H1 (cell line): ENCODE data around the gene OPCML. TPM values are rescaled to one million over a fixed set of nuclear protein-coding genes. Genes with fewer than 3 reads are reported as not detected.

Source experiments
- CTCF ChIA-PET: fragments of 300-600 bp; sonication (Branson Sonifier 250); formaldehyde crosslinking; loops from one replicate; lab custom pipeline; 2021; ENCODE audit not compliant: partially characterized antibody; lab: Charles Lee
- POLR2A ChIA-PET: fragments of 300-600 bp; sonication (Branson Sonifier 250); formaldehyde crosslinking; loops from one replicate; lab custom pipeline; 2021; ENCODE audit warnings: inconsistent platforms; ENCODE audit not compliant: partially characterized antibody; lab: Charles Lee
- DNase-seq, 2 experiments: peaks; one replicate each; pipeline versions ENCODE4 v3.0.0 to v3.0.0-alpha.2; 2010 to 2022; ENCODE audit warnings: low spot score in 2 of 2, low read depth in 1 of 2, mixed read lengths in 1 of 2
- FAIRE-seq: peaks from 2 replicates; lab custom pipeline; 2011; peaks lifted over from hg19 to GRCh38; lab: Jason Lieb, UNC
- H2AFZ ChIP-seq: 2 replicates; pipeline ENCODE4 v1.8.1; 2012; ENCODE audit warnings: low read length, inconsistent platforms
- H2AK5ac ChIP-seq: 2 replicates; pipeline ENCODE4 v1.6.1; 2013; ENCODE audit warnings: low read depth, low read length
- H2BK120ac ChIP-seq: replicated peaks from 2 replicates; pipeline ENCODE3; 2013; ENCODE audit warnings: low read depth, low read length, inconsistent platforms
- H2BK12ac ChIP-seq: 2 replicates; pipeline ENCODE4 v1.6.1; 2013; ENCODE audit warnings: low read depth, low read length
- H2BK15ac ChIP-seq: 2 replicates; pipeline ENCODE4 v1.6.1; 2013; ENCODE audit warnings: low read length
- H2BK20ac ChIP-seq: 2 replicates; pipeline ENCODE4 v1.6.1; 2013; ENCODE audit warnings: low read length
- H2BK5ac ChIP-seq: 2 replicates; pipeline ENCODE4 v1.6.1; 2013; ENCODE audit warnings: low read depth, low read length
- H3K14ac ChIP-seq: 2 replicates; pipeline ENCODE4 v1.6.1; 2013; ENCODE audit warnings: inconsistent platforms; ENCODE audit not compliant: insufficient read length
- H3K18ac ChIP-seq: 2 replicates; pipeline ENCODE4 v1.6.1; 2013; ENCODE audit warnings: low read length; ENCODE audit errors: extremely low read depth
- H3K23ac ChIP-seq: 2 replicates; pipeline ENCODE4 v1.6.1; 2013; ENCODE audit warnings: inconsistent platforms; ENCODE audit not compliant: insufficient read length
- H3K23me2 ChIP-seq: 2 replicates; pipeline ENCODE4 v1.6.1; 2013; ENCODE audit warnings: low read depth, low read length
- H3K27ac ChIP-seq: 2 replicates; pipeline ENCODE4 v1.6.1; 2011; ENCODE audit warnings: low read depth, low read length, inconsistent platforms
- H3K27me3 ChIP-seq, 4 experiments: replicated peaks in 1 of 4; 1 replicate in 1 of 4; 2 replicates in 3 of 4; pipeline versions ENCODE4 v1.6.1 to v1.8.1; 2011 to 2013; ENCODE audit warnings: low read length in 3 of 4, mild to moderate bottlenecking in 3 of 4, inconsistent platforms in 2 of 4, mixed read lengths in 2 of 4, moderate library complexity in 1 of 4; ENCODE audit not compliant: control insufficient read depth in 3 of 4, insufficient read depth in 3 of 4; ENCODE audit errors: extremely low read depth in 1 of 4
- H3K36me3 ChIP-seq, 4 experiments: 2 replicates each; pipeline versions ENCODE4 v1.6.1 to v1.8.1; 2011 to 2013; ENCODE audit warnings: mild to moderate bottlenecking in 4 of 4, low read length in 3 of 4, moderate library complexity in 2 of 4, control low read depth in 1 of 4, inconsistent platforms in 1 of 4; ENCODE audit not compliant: insufficient read depth in 4 of 4, control insufficient read depth in 2 of 4
- H3K4ac ChIP-seq: replicated peaks from 2 replicates; pipeline ENCODE3; 2013; ENCODE audit warnings: low read length, low read depth, mixed read lengths, inconsistent platforms; ENCODE audit not compliant: insufficient read length
- H3K4me1 ChIP-seq, 4 experiments: replicated peaks in 1 of 4; 1 replicate in 1 of 4; 2 replicates in 3 of 4; pipeline versions ENCODE4 v1.6.1 to v1.8.1; 2011 to 2013; ENCODE audit warnings: low read length in 3 of 4, inconsistent platforms in 2 of 4, mixed read lengths in 1 of 4; ENCODE audit not compliant: insufficient read depth in 4 of 4, control insufficient read depth in 3 of 4
- H3K4me2 ChIP-seq, 2 experiments: 2 replicates each; pipeline versions ENCODE4 v1.6.1 to v1.8.1; 2011 to 2013; ENCODE audit warnings: low read depth in 2 of 2, low read length in 2 of 2, control low read depth in 1 of 2, inconsistent platforms in 1 of 2, mild to moderate bottlenecking in 1 of 2; ENCODE audit not compliant: insufficient read depth in 1 of 2
- H3K4me3 ChIP-seq, 4 experiments: fragments of 200-600, 300-600 bp in 1 of 4; sonication (generic), shearing (Covaris generic), sonication (Bioruptor Twin) in 1 of 4; 2 replicates each; pipeline versions ENCODE4 v1.5.1 to v1.8.1; 2011 to 2016; ENCODE audit warnings: low read length in 4 of 4, low read depth in 3 of 4, control low read depth in 2 of 4, inconsistent platforms in 2 of 4, mild to moderate bottlenecking in 2 of 4, mixed read lengths in 1 of 4, moderate library complexity in 1 of 4; ENCODE audit not compliant: insufficient read depth in 2 of 4; ENCODE audit errors: extremely low read depth in 1 of 4
- H3K56ac ChIP-seq: replicated peaks from 2 replicates; pipeline ENCODE3; 2013; ENCODE audit warnings: low read depth, mild to moderate bottlenecking, mixed read lengths, low read length, inconsistent platforms; ENCODE audit not compliant: insufficient read length
- H3K79me1 ChIP-seq: 2 replicates; pipeline ENCODE4 v1.6.1; 2013; ENCODE audit warnings: low read depth, low read length, control low read depth
- H3K79me2 ChIP-seq, 2 experiments: 2 replicates each; pipeline versions ENCODE4 v1.6.1 to v1.8.1; 2012 to 2013; ENCODE audit warnings: low read length in 2 of 2, mild to moderate bottlenecking in 2 of 2, inconsistent platforms in 1 of 2; ENCODE audit not compliant: insufficient read depth in 2 of 2, control insufficient read depth in 1 of 2
- H3K9ac ChIP-seq, 4 experiments: replicated peaks in 1 of 4; 1 replicate in 1 of 4; 2 replicates in 3 of 4; pipeline versions ENCODE4 v1.6.1 to v1.8.1; 2011 to 2013; ENCODE audit warnings: low read depth in 3 of 4, low read length in 3 of 4, control low read depth in 2 of 4, mild to moderate bottlenecking in 2 of 4, moderate library complexity in 2 of 4, inconsistent platforms in 1 of 4; ENCODE audit errors: extremely low read depth in 1 of 4
- H3K9me3 ChIP-seq, 2 experiments: 2 replicates each; pipeline versions ENCODE4 v1.6.1 to v1.8.1; 2012 to 2013; ENCODE audit warnings: mild to moderate bottlenecking in 2 of 2, moderate library complexity in 2 of 2, control low read depth in 1 of 2, inconsistent platforms in 1 of 2, low read depth in 1 of 2, low read length in 1 of 2, mixed read lengths in 1 of 2; ENCODE audit not compliant: insufficient read depth in 2 of 2
- H4K20me1 ChIP-seq, 2 experiments: replicated peaks in 1 of 2; 2 replicates each; pipeline versions ENCODE3 to v1.8.1; 2011 to 2013; ENCODE audit warnings: inconsistent platforms in 2 of 2, low read length in 2 of 2, mild to moderate bottlenecking in 1 of 2; ENCODE audit not compliant: insufficient read depth in 2 of 2, control insufficient read depth in 1 of 2
- H4K5ac ChIP-seq: 2 replicates; pipeline ENCODE4 v1.6.1; 2013; ENCODE audit warnings: low read length, low read depth, mixed read lengths, inconsistent platforms; ENCODE audit not compliant: insufficient read length
- H4K8ac ChIP-seq: 2 replicates; pipeline ENCODE4 v1.8.0; 2013; ENCODE audit warnings: mild to moderate bottlenecking, moderate library complexity, low read length, inconsistent platforms; ENCODE audit not compliant: insufficient read depth; ENCODE audit errors: extremely low read depth
- H4K91ac ChIP-seq: replicated peaks from 2 replicates; pipeline ENCODE3; 2013; ENCODE audit warnings: low read length, mixed read lengths, inconsistent platforms; ENCODE audit not compliant: insufficient read length
- SIN3A ChIP-seq, 2 experiments: IDR thresholded peaks in 1 of 2; conservative IDR thresholded peaks in 1 of 2; 2 replicates each; pipeline ENCODE4 v1.6.1; 2011 to 2012; ENCODE audit warnings: low read length in 2 of 2, improper control_type of control experiment in 1 of 2, low read depth in 1 of 2, mild to moderate bottlenecking in 1 of 2
- TEAD4 ChIP-seq: IDR thresholded peaks from 2 replicates; pipeline ENCODE4 v1.6.1; 2012; ENCODE audit warnings: low read depth, low read length, inconsistent platforms, mixed read lengths
- WGBS, 2 experiments: shearing (Covaris generic) in 1 of 2; methylation state at CpG; one replicate each; pipeline versions ENCODE4 v1.1.6 to v1.1.7; 2013 to 2015; ENCODE audit warnings: low lambda C conversion rate in 2 of 2, mixed read lengths in 2 of 2, inconsistent platforms in 1 of 2, low coverage in 1 of 2, missing lambda C conversion rate in 1 of 2; ENCODE audit not compliant: insufficient replicate concordance in 2 of 2, insufficient coverage in 1 of 2, insufficient read length in 1 of 2; ENCODE audit errors: extremely low coverage in 1 of 2, missing lambda C conversion rate in 1 of 2; 5-methylcytosine and 5-hydroxymethylcytosine counted together
- polyA plus RNA-seq, 7 experiments: library from polyadenylated mRNA; depleted of rRNA in 3 of 7; stranded (reverse) in 5 of 7; unstranded in 2 of 7; fragments of >200 nt in 5 of 7; fragments of 200-250 nt in 2 of 7; gene quantifications; 1 replicate in 5 of 7; 2 replicates in 1 of 7; 4 replicates in 1 of 7; pipeline versions ENCODE4 v1.2.1 to v1.2.3, GENCODE V29; 2011 to 2013; ENCODE audit warnings: missing spikeins in 2 of 7, mixed read lengths in 2 of 7
- total RNA-seq: library from RNA; stranded (reverse); fragmentation: NEBNext Ultra II Directional; extraction: Animal tissue kit (Norgen Biotek cat#: 25700); gene quantifications from 2 replicates; pipeline ENCODE4 v1.2.1, GENCODE V29; 2021

Gene OPCML
- total and polyA plus RNA-seq, 2 of the 8 experiments (the other 6 are each of a cell fraction or from before 2014, with no cell fraction given) = 2.3 to 3.1 TPM

DNA sequence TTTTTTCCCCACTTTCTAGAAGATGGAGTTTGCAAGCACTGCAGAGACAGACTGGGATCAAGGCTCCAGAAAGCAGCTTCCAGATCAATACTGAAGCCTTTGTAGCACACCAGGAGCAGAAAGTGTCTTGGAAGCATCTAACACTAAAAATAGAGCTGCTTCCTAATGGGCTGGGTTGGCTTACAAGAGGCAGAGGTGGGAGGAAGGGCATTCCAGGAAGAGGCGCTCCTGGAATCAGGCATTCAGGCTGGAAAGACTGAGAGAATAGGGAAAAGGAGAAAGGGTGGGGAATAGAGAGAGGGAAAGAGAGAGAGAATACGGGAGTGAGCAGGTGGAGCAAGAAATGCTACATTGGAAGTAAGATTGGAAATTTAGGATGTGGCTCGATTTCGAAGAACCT is 395.9 kb downstream of the OPCML start:
- 79% methylated on average over 4 of the region's 4 CpGs; no CpG with 5 or more reads in 1 of the 2 experiments for WGBS, 2 experiments

More for the DNA sequence above, 395.9 kb downstream of the OPCML start:
- H3K79me1 ChIP-seq = no peaks in the 10 kb centered on the region
- H4K8ac ChIP-seq = no peak overlapping the region
- no peak overlapping the region for H2BK5ac ChIP-seq
- H3K36me3 ChIP-seq = no peaks in the 10 kb centered on the region
- H3K4me1 ChIP-seq = peaks cover 0 to 7% (median 3%) of the 10 kb centered on the region in 4 experiments; a peak in 3 of 7 replicates
- H3K9ac ChIP-seq = no peak overlapping the region
- ChIA-PET POLR2A (no interaction called here), CTCF (interaction anchor here (0.6 to 5.5 kb wide), 13 partner anchors 8 to 693 kb away, joined by 3 to 84 read pairs (median 4); no protein-coding TSS in a partner anchor)
- H3K14ac ChIP-seq = no peak overlapping the region
- H3K4ac ChIP-seq = no peak overlapping the region
- no peaks in the 10 kb centered on the region for H3K9me3 ChIP-seq
- no peak overlapping the region for H2AK5ac ChIP-seq
- no peak overlapping the region for H3K27ac ChIP-seq
- no peaks in the 10 kb centered on the region for H4K20me1 ChIP-seq
- 0 out of 2 replicates have a peak, but pooled peaks have one; percentile 44 for TF ChIP-seq TEAD4
- no peak for TF ChIP-seq SIN3A (conservative IDR thresholded peaks at IDR 0.05 in 1 of 2, IDR thresholded peaks at IDR 0.05 in 1 of 2; ENCODE audit: low read depth in 1 of 2, low read length in 2 of 2)
- FAIRE-seq (no peak), DNase-seq (no peak)
- H2BK120ac ChIP-seq = no peak overlapping the region
- no peak overlapping the region for H4K91ac ChIP-seq
- no peak overlapping the region for H2BK20ac ChIP-seq
- H3K56ac ChIP-seq = no peak overlapping the region
- no peaks in the 10 kb centered on the region for H3K27me3 ChIP-seq
- H2BK15ac ChIP-seq = no peak overlapping the region
- H3K4me2 ChIP-seq = no peak overlapping the region
- no peak overlapping the region for H4K5ac ChIP-seq
- H3K23ac ChIP-seq = no peak overlapping the region
- no peak overlapping the region for H3K18ac ChIP-seq
- H2AFZ ChIP-seq = no peak overlapping the region
- H2BK12ac ChIP-seq = no peak overlapping the region
- no peaks in the 10 kb centered on the region; the same call in 1 of the 2 replicates for H3K23me2 ChIP-seq
- H3K79me2 ChIP-seq = no peaks in the 10 kb centered on the region
- no peak overlapping the region for H3K4me3 ChIP-seq
